ENCODE results near the gene TNP1. TPM values are rescaled to one million over a fixed set of nuclear protein-coding genes. Genes with fewer than 3 reads are reported as not detected.

The TNP1 gene, protein sequence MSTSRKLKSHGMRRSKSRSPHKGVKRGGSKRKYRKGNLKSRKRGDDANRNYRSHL
- not detected for total RNA-seq

DNA sequence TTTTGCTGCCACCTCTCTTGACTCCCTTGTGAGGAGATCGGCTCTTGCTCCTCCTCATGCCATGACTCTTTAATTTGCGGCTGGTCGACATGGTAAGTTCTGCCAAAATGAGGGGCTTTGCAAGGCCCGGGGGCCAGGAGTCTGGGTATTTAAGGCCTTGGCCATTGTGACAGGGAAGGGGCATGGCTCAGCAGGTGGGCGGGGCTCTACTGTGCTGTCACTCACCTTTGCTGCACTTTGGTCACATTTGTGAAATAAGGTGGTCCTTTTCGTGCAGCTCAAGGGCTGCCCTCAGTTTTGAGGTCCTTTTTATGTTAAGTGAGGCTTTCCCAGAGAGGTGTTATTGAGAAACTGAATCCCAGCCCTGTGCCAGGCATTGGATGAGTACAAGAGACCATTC is at the start of gene TNP1:
TSS of gene TNP1 (minus strand) at position 121 of the 400 bp plus-strand sequence. CDS start at position 91, 30 bp downstream.

Other genes starting within 250 kb of the TNP1 start
- 169 TPM for gene IGFBP2, start 226.6 kb downstream of the TNP1 start, total RNA-seq
- gene IGFBP5, start 164.5 kb downstream of the TNP1 start, total RNA-seq = 508 TPM